ENCODE measurements around the gene GSTM4.
"Not testable (repeated sequence)": the region's sequence is repeated elsewhere in the genome, so short reads cannot be mapped to it uniquely, and the experiment has no call there.

Gene GSTM4

GRCh38 chr1:109639841-109640184, 16.1 kb upstream of the GSTM4 start:
- DNase-seq (ENCODE audit: low spot score) = no peak

GRCh38 chr1:109640285-109640865, 15.5 kb upstream of the GSTM4 start:
- DNase-seq (ENCODE audit: low spot score) = peak; percentile 72

- no peak for DNase-seq (ENCODE audit: low spot score)
Measured at GRCh38 chr1:109641078-109641740, 14.7 kb upstream of the GSTM4 start.

GRCh38 chr1:109641861-109642260, 14.0 kb upstream of the GSTM4 start:
- DNase-seq (ENCODE audit: low spot score) = no peak

- DNase-seq (ENCODE audit: low spot score) = no peak
Measured at GRCh38 chr1:109642626-109643025, 13.3 kb upstream of the GSTM4 start.

- peak; percentile 84 for DNase-seq (ENCODE audit: low spot score)
Measured at GRCh38 chr1:109643385-109644230, 12.3 kb upstream of the GSTM4 start.

GRCh38 chr1:109644670-109645069, 11.2 kb upstream of the GSTM4 start:
- no peak for DNase-seq (ENCODE audit: low spot score)

GRCh38 chr1:109649491-109649914, 6.4 kb upstream of the GSTM4 start:
- no peak for DNase-seq (ENCODE audit: low spot score)

GRCh38 chr1:109650609-109651008, 5.3 kb upstream of the GSTM4 start:
- peak; percentile 60 for DNase-seq (ENCODE audit: low spot score)

- no peak for DNase-seq (ENCODE audit: low spot score)
Measured at GRCh38 chr1:109652402-109652801, 3.5 kb upstream of the GSTM4 start.

GRCh38 chr1:109653306-109653705, 2.6 kb upstream of the GSTM4 start:
- no peak for DNase-seq (ENCODE audit: low spot score)

GRCh38 chr1:109654519-109654918, 1.4 kb upstream of the GSTM4 start:
- no peak for DNase-seq (ENCODE audit: low spot score)

GRCh38 chr1:109657395-109657794, 1.5 kb downstream of the GSTM4 start:
- no peak for DNase-seq (ENCODE audit: low spot score)

GRCh38 chr1:109657970-109658369, 2.1 kb downstream of the GSTM4 start:
- no peak for DNase-seq (ENCODE audit: low spot score)

GRCh38 chr1:109658533-109659042, 2.7 kb downstream of the GSTM4 start:
- no peak for DNase-seq (ENCODE audit: low spot score)

- DNase-seq (ENCODE audit: low spot score) = no peak
Measured at GRCh38 chr1:109659145-109659544, 3.2 kb downstream of the GSTM4 start.

GRCh38 chr1:109659997-109660690, 4.2 kb downstream of the GSTM4 start:
- no peak for DNase-seq (ENCODE audit: low spot score)

GRCh38 chr1:109660691-109661026, 4.8 kb downstream of the GSTM4 start:
- not testable (repeated sequence) for DNase-seq (ENCODE audit: low spot score)

GRCh38 chr1:109661391-109661790, 5.5 kb downstream of the GSTM4 start:
- no peak for DNase-seq (ENCODE audit: low spot score)

- no peak for DNase-seq (ENCODE audit: low spot score)
Measured at GRCh38 chr1:109664671-109665070, 8.8 kb downstream of the GSTM4 start.

GRCh38 chr1:109667452-109668122, 11.7 kb downstream of the GSTM4 start, which contains the start of gene GSTM2:
Gene GSTM2 (plus strand): TSS chr1:109668057. CDS start chr1:109668116, 59 bp downstream.
- peak; percentile 88 for DNase-seq (ENCODE audit: low spot score)
